NOMO-1 treated with DMSO at 0.1 percent for 48 hours (cell line): ENCODE results near the gene OR52A1.
"Not testable (repeated sequence)": the region's sequence is repeated elsewhere in the genome, so short reads cannot be mapped to it uniquely, and the experiment has no call there.

ENCODE experiments used
- DNase-seq: peaks from one replicate; lab custom pipeline; 2025; ENCODE audit not compliant: unreplicated experiment; lab: John Stamatoyannopoulos, UW

Gene OR52A1

DNA sequence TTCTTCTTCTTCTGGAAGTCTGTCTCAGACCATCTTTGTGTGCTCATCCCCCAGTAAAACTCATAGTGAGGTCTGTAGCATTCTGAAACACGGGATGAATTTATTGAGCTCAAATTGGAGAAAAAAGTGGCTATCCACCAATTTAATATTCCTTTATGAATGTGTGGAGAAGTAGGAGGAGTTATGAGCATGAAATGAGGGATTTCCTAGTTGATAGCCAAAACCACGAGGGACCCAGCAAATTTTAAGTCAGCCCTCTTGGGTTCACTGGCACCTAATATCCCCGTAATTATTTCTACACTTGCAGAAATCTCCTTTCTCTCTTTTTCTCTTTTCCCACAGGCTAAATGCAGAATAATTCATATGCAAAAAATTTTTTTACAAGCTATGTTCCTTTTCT is at the start of gene OR52A1:
OR52A1 (minus strand) TSS at position 101 of the 400 bp plus-strand sequence. CDS start 2,388 bp downstream, outside the sequence.
- DNase-seq = no peak

DNA sequence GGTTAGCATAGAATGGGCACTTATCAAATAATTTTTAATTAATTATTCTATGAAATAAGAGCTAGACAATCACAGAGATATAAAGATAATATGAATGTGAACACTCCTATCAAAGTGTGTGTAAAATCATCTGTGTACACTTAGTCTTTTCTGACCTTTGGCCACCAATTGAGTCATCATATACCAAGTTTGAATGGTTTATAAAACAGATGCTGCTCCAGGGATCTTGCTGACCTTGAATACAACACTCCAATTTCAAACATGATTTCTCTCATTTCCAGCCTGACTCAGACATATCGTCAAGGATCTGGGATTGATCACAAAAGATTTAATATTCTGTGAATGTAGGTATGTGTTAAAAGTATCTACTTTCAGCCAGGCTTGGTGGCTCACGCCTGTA is 48.8 kb upstream of the OR52A1 start:
- DNase-seq = no peak

DNA sequence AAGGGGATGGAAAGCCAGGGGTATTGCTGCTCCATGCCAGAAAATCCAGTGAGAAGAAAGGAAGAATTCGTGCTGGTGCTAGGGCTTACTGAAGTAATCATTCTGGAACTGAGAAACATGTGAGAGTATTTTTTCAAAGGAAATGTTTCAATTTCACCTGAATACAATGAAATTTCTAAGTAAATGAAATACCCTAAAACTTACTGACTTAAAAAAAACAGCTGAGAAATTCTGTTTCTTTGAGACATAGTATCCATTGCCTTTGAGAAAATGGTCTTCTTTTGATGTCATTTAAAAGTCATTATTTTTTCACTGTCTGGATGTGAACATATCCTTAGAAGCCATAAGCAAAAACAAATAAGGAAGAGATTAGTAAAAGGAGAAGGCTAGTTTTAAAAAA is 46.0 kb upstream of the OR52A1 start, which contains the start of gene OR51V1:
OR51V1 (minus strand) TSS at position 101 of the 400 bp plus-strand sequence; CDS start at position 101, 0 bp downstream.
- no peak for DNase-seq

DNA sequence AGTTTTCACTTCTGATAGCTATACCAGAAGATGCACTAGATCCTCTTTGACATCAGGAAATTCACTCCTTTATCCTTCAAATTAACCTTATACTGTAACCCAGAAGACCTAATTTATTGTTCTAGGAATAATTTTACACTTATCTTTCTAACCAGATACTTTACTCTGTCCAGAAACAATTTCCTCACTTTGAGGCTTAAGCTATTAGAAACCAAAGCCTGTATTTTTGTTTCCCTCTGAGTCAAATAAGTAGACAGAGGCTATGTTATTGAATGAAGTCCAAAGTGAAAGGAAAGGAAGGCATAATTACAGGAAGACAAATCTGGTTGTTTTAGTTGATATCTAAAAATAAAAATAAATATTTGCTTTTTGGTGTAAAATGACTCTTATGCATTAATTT is 43.7 kb upstream of the OR52A1 start:
- DNase-seq = no peak

DNA sequence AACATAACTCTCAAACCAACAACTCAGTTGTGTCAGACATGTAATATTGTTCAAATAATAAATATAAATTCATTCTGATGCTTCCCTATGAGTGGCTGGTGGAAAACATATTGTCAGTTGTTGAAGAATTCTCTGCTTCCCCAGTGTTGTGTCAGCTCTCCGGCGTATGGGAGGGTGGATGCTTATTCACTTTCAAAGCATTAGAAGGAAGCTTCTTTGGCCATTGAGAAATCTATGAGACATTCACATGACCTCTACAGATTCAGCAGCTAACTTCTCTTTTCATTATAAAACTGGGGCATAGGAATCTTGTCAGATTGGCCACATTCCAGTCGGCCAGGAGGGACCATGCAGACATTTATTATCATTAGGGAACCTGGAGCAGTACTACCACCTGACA is 43.0 kb upstream of the OR52A1 start:
- no peak for DNase-seq

DNA sequence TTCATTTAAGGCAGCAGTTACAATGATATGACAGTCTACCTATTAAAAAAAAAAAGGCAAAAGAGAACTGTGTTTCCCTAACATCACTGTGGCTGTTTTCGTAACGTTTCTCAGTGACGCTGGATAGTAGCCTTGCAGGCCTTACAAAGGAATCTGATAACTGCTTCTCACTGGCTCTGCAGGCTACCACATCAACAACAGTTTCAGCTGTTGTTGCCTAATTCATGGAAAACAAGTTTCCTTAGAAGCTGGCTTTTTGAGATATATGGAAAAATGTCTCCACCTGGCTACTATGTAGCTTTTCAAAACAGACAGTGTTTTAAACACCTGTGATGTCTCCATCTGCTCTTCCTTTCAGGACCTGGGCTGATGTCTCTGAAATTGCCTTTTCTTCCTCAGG is 42.2 kb upstream of the OR52A1 start:
- no peak for DNase-seq

DNA sequence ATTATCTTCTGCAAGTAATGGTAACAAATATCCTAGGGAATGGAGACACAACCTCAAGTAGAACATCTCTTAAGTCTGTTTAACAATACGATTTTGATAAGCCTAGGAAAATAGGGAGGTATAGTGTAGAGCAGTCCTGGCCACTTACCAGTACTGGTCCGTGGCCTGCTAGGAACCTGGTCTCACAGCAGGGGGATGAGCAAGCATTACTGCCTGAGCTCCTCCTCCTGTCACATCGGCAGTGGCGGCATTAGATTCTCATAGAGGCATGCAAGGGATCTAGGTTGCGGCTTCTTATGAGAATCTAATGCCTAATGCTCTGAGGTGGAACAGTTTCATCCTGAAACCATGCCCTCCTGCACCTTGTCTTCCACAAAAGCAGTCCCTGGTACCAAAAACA is 41.5 kb upstream of the OR52A1 start:
- DNase-seq = no peak

DNA sequence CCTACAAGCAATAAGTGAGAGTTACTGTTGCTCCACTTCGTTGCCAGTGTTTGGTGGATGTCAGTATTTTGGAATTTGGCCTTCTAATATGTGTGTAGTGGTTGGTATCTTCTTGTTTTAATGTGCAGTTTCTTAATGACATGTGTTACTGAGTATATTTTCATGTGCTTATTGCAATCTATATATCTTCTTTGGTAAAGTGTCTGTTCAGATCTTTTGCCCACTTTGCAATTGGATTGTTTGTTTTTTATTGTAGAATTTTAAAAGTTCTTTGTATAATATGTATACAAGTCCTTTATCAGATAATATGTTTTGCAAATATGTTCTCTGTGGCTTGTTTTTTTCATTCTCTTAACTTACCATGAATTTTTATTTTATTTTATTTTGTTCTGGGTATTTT is 38.2 kb upstream of the OR52A1 start:
- no peak for DNase-seq

DNA sequence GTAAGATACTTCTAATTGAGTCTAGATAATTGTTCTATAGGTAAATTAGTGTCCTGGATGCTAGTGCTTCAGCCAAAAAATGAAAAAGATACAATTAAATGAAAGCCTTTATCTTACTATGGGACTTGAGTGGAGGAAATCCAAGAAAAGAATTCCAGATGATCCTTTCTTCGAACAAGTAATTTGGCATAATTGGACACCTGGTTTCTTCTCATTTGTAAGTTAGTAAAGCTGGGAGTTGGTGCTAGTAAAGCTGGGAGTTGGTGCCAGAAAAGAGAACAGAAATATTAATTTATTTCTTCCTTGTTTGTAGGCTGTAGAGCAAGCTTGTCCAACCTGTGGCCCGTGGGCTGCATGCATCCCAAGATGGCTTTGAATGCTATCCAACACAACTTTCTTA is 33.6 kb upstream of the OR52A1 start:
- DNase-seq = no peak

DNA sequence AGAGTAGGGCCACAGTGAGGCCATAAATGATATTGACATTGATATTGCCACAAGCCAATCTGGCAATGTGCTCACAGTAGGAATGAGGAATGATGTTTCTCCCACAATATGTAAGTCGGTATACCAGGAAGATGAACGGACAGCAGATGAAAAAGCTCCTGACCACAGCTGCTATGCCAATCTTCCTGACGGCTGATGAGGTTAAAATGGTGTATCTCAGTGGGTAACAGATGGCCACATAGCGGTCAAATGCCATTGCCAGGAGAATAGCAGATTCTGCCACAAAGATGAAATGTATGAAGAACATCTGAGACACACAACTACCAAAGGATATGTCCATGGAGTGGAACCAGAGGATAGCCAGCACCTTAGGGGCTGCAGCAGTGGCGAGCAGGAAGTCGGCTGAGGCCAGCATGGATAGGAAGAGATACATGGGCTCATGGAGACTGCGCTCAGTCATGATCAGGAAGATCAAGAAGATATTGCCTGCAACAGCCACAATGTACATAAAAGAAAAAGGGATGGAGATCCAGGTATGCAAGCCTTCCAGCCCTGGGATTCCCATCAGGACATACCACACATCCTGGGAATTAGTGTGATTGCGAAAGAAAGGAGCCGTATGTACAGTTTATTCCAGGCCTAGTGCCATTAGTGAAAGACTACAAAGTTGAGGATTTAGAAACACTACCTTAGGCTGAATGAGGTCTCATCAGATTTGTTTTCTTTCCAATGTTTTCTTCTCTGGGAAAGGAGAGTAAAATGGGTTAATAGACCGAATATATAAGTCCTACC is 23.7 kb upstream of the OR52A1 start:
- DNase-seq = no peak

DNA sequence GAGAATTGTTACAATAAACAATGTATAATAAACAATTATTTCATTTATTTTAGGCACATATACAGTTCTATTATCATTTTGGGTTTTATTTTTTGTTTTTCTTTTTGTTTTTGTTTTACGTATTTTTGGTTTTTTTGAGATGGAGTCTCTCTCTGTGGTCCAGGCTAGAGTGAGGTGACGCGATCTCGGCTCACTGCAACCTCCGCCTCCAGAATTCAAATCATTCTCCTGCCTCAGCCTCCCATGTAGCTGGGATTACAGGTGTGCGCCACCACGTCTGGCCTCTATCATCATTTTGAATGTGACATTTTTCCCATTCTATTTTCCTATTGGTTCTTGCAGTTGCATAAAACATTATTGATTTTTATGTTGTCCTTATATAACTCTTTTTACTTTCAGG is 20.4 kb upstream of the OR52A1 start:
- no peak for DNase-seq

DNA sequence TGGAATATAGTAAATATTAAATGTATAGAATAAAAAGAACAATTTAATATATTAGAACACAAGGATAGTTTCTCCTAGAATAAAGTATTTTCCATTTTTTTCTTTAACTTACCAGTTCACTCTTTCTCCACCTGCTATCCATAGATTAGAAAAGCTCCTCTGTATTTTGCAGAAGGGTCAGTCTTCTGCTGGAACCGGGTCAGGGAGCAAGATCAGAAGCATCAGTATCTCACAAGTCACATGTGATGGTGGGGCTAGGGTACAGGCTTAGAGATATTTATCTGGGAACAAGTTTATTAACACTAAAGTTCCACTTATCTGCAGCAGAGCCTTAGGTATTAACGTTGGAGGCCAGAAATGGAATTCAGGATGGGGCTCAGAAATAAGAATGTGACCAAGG is 17.3 kb upstream of the OR52A1 start:
- no peak for DNase-seq

DNA sequence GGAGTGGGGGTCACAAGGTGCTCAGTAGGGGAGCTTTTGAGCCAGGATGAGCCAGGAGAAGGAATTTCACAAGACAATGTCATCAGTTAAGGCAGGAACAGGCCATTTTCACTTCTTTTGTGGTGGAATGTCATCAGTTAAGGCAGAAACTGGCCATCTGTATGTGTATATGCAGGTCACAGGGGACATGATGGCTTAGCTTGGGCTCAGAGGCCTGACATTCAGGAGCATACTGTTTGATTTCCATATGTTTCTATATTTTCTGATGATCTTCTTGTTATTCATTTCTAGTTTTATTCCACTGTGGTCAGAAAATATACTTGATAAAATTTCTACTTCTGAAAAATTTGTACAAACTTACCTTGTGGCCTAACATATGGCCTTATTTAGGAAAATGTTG is 11.3 kb upstream of the OR52A1 start:
- not testable (repeated sequence) for DNase-seq

DNA sequence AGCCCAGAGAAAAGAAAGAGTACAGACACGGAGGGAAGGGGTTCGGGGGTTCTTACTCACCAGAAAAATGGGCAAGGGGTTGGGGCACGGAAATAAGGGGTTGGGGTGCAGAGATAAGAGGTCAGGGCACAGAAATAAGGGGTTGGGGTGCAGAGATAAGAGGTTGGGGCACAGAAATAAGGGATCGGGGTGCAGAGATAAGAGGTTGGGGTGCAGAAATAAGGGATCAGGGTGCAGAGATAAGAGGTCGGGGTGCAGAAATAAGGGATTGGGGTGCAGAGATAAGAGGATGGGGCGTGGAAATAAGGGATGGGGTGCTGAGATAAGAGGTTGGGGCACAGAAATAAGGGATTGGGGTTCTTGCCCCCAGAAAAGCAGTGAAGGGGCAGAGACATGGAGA is 10.2 kb upstream of the OR52A1 start:
- not testable (repeated sequence) for DNase-seq

DNA sequence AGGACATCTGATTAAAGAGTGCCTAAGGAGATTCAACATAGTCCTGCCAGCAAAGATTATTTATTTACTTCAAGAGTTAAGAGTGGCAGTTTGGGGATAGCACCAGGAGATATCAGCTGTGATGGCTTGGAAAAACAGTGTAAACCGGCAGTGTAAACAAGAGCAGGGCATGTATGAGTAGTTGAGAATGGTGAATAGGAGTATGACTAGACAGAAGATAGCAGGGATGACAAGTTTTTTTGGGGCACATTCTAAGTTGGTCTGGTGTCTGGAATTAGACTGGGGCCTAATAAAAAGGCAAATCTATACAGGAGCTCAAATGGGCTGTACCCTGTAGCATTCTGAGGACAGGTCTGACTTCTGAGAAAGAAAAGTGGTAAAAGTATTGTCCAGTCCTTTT is 6.5 kb upstream of the OR52A1 start:
- not testable (repeated sequence) for DNase-seq

DNA sequence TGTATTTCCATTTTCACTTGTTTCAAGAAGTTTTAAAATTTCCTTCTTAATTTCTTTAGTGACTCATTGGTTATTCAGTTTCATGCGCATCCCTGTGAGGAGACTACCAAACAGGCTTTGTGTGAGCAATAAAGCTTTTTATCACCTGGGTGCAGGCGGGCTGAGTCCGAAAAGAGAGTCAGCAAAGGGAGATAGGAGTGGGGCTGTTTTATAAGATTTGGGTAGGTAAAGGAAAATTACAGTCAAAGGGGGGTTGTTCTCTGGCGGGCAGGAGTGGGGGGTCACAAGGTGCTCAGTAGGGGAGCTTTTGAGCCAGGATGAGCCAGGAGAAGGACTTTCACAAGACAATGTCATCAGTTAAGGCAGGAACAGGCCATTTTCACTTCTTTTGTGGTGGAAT is 5.7 kb upstream of the OR52A1 start:
- not testable (repeated sequence) for DNase-seq

DNA sequence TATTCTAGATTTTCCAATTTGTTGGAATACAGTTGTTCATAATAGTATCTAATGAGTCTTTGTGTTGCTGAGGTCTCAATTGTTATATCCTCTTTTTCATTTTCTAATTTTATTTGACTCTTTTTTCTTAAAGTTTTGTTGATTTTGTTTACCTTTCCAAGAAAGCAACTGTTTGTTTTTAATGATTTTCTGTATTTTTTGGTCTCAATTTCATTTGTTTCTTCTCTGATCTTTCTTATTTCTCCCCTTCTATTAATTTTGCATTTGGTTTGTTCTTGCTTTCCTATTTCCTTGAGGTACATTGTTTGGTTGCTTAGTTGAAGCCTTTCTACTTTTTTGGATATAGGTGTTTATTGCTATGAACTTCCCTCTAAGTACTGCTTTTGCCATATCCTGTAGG is 5.2 kb upstream of the OR52A1 start:
- DNase-seq = no peak

DNA sequence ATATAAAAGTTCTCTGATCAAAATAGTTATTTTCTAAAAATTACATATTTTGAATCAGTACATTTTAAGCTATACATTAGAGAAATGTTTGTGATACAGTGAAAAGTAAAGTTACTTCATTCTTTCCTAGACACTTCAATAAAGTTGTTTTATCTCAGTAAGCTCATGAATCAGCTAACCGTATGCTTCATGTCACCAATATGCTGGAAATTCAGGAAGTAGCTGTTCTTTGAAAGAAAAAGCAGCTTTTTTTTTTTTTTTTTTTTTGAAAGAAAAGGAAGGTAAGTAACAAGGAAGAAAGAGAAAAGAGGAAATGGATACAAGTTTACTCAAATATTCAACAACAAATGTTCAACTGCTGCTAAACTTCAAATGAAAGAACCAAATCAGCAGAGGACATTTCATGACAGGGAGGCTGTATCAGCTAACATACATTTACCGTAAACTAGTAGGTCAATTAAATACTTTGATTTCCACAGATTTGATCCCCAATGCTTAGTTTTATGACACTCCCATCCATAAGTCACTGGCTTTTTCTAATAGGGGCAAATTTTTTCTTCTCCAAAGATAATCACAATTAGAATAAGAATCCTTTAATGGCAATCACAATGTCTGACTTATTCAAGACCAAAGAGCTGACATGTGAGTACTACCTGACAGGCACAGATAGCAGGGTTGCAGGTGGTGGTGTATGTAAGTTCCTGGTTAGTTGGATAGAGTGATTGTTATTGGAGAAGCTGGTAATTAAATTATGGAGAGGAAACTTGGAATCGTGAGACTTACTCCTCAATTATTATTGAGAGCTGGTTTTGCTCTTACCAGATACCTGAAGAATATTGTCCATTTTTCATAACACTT is 754 bp downstream of the OR52A1 start:
- no peak for DNase-seq

DNA sequence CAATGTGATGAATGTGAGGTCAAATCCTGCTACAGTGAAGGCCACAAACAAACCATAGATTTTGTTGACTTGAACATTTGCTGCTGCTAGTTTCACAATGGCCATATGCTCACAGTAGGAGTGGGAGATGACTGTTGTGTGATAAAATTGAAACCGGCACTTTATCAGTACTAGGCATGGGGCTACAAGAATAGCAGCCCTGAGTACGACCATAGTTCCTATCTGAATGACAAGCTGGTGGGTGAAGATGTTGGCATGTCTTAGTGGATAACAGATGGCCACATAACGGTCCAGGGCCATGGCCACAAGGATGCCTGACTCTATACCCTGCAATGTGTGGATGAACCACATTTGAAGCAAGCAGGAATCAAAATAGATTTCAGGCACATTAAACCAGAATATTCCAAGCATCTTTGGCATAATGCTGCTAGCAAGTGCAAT is 2.8 kb downstream of the OR52A1 start:
- no peak for DNase-seq

DNA sequence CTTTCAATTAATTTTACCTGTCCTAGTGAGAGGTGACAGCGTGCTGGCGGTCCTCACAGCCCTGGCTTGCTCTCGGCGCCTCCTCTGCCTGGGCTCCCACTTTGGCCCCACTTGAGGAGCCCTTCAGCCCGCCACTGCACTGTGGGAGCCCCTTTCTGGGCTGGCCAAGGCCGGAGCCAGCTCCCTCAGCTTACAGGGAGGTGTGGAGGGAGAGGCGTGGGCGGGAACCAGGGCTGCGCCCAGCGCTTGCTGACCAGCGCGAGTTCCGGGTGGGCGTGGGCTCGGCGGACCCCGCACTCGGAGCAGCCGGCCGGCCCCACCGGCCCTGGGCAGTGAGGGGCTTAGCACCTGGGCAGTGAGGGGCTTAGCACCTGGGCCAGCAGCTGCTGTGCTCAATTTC is 10.4 kb downstream of the OR52A1 start:
- not testable (repeated sequence) for DNase-seq

DNA sequence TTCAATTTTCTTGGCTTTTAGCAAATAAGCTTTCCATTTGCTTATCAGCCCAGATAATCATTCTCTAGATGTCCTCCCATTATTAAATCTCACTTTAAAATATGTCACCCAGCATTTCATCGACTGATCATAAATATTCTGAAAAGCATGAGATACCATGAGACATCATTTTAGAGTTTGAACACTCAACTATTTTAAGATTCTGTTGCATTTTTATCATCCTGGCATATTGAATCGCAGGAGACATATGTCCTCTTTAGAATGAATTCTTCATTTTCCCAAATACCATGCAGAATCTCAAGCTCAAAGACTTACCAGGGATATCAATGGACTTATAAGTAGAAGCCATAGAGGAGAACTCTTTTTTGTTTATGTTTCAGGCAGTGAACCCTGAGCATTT is 16.6 kb downstream of the OR52A1 start, which contains the start of gene OR52A5:
OR52A5 (minus strand) TSS at position 361 of the 400 bp plus-strand sequence. CDS start 5,714 bp downstream, outside the sequence.
- no peak for DNase-seq

DNA sequence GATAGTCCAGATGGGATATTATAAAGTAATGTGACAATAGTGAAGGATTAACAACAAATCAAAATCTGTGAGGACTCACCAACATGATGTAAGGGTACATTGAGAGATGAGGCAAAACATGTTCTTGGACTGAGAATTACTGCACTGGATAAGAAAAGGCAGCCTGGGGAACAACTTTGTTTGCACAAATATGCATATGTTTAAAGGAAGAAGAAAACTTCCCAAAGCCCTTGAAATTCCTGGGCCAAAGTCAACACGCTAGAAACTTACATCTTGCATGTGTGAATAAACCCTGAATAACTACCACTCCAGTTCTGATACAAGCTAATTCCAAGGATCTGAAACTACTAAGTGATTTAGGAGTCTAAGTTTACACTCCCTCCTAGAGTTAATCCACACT is 17.5 kb downstream of the OR52A1 start:
- DNase-seq = no peak
